ENCODE measurements around the gene S100A13.
A peak's percentile ranks its signal among the peaks of the same experiment; 100 is the strongest.

Gene S100A13

DNA sequence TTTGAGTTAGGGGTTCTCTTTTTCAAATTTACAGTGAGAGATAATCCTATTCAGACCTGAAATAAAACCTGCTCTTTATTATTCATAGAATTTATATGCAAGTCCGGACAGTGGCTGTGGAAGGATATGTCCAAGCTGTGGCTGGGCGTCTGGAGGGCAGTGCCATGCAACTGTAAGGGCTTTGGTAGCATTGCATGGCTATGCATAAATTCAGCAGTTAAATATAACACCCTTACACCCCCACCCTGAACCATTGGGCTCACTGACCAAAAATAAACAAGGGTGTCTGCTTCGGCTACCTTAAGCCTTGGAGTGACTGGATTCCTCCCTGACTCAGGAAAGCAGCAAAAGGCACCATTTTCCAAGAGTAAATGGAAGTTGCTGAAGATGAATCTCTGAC, 12.0 kb upstream of the S100A13 start:
- TF ChIP-seq CTCF (IDR thresholded peaks at IDR 0.05): no peak
- no peak for DNase-seq

DNA sequence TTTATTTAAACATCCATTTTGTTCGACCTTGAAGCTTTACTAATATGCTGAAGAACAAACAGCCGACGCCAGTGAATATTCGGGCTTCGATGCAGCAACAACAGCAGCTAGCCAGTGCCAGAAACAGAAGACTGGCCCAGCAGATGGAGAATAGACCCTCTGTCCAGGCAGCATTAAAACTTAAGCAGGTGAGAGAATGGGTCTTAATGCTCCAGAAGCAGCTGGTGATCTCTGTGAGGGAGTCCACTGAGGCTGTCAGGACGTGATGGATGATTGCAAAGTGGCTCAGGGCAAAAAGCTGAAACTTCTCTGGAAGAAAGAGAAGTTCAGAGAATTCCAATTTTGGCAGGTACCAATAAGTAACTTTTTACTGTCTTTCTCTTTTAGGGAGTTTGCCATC, 11.0 kb upstream of the S100A13 start:
- H3K27ac Mint-ChIP-seq: no peak overlapping the region
- no peak overlapping the region for H3K4me3 Mint-ChIP-seq
- peaks cover 70% of the 10 kb centered on the region for H3K36me3 Mint-ChIP-seq (ENCODE audit: low read depth)
- peaks cover 60% of the 10 kb centered on the region for H3K4me1 Mint-ChIP-seq
- no peak for DNase-seq
- H3K27me3 Mint-ChIP-seq (ENCODE audit: low read depth, poor library complexity): peaks cover 2% of the 10 kb centered on the region
- H3K9me3 Mint-ChIP-seq: peaks cover 5% of the 10 kb centered on the region
- TF ChIP-seq CTCF (IDR thresholded peaks at IDR 0.05): no peak

More for the DNA sequence above, 12.0 kb upstream of the S100A13 start:
- Mint-ChIP-seq H3K4me3 (no peak overlapping the region), H3K4me1 (peaks cover 60% of the 10 kb centered on the region), H3K9me3 (no peaks in the 10 kb centered on the region), H3K27ac (no peak overlapping the region), H3K27me3 (ENCODE audit: low read depth, poor library complexity) (no peaks in the 10 kb centered on the region), H3K36me3 (ENCODE audit: low read depth) (peaks cover 78% of the 10 kb centered on the region)

DNA sequence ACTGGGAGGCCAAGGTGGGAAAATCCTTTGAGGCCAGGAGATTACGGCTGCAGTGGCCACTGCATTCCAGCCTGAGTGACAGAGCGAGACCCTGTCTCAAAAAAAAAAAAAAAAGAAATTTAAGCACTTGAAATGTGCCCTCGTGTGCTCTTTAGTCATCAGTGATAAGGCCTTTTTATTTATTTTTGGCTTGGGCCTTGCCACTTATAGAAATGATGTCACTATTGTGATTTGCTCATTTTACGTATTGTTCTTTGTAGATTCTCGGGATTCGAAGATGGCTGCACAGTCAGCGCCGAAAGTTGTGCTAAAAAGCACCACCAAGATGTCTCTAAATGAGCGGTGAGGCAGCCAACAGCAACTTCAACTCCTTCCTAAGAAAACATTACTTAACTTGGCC, 9.0 kb upstream of the S100A13 start:
- Mint-ChIP-seq H3K4me3 (peak overlapping the region; percentile 81), H3K4me1 (peaks cover 68% of the 10 kb centered on the region), H3K36me3 (ENCODE audit: low read depth) (peaks cover 63% of the 10 kb centered on the region), H3K27me3 (ENCODE audit: low read depth, poor library complexity) (peaks cover 3% of the 10 kb centered on the region), H3K9me3 (peaks cover 12% of the 10 kb centered on the region), H3K27ac (no peak overlapping the region)
- no peak for TF ChIP-seq CTCF (IDR thresholded peaks at IDR 0.05)
- DNase-seq: no peak

DNA sequence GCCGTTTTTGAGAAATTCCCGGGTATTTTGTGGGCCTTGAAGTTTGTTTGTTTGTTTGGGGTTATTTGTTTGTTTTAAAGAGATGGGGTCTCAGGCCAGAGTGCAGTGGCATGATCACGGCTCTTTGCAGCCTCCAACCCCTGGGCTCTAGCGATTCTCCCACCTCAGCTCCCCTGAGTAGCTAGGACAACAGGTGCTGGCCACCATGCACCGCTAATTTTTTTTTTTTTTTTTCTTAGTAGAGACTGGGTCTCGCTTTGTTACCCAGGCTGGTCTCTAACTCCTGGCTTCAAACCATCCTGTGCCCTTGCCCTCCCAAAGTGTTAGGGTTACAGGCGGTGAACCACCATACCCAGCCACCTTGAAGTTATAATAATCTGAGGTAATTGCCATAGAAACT, 8.6 kb upstream of the S100A13 start:
- no peak for DNase-seq
- Mint-ChIP-seq H3K4me3 (peak overlapping the region; percentile 79), H3K27ac (no peak overlapping the region), H3K4me1 (peaks cover 65% of the 10 kb centered on the region), H3K9me3 (peaks cover 12% of the 10 kb centered on the region), H3K27me3 (ENCODE audit: low read depth, poor library complexity) (peaks cover 3% of the 10 kb centered on the region), H3K36me3 (ENCODE audit: low read depth) (peaks cover 59% of the 10 kb centered on the region)
- TF ChIP-seq CTCF (IDR thresholded peaks at IDR 0.05): no peak

- Mint-ChIP-seq H3K27ac (peak within 1 kb of the TSS; percentile 100), H3K4me1 (peaks cover 82% of the 10 kb centered on the region), H3K27me3 (ENCODE audit: low read depth, poor library complexity) (peaks cover 3% of the 10 kb centered on the region), H3K36me3 (ENCODE audit: low read depth) (peaks cover 52% of the 10 kb centered on the region), H3K9me3 (peaks cover 12% of the 10 kb centered on the region), H3K4me3 (peak within 1 kb of the TSS; percentile 96)
- DNase-seq: peak; percentile 93
- TF ChIP-seq CTCF (IDR thresholded peaks at IDR 0.05): no peak
Observed at GRCh38 chr1:153633754-153634665, 6.7 kb upstream of the S100A13 start, which contains the start of gene CHTOP. Gene CHTOP, plus strand, starts transcription at chr1:153634066. Its CDS starts 2,523 bp downstream, at chr1:153636589.

Data from nephron progenitor cell (in vitro differentiated cells).